NCI-H510A (cell line): ENCODE measurements around the gene JUP.

Experiments used
- DNase-seq: peaks from one replicate; lab custom pipeline; 2025; lab: John Stamatoyannopoulos, UW

JUP gene

GRCh38 chr17:41723801-41724475 lies 62.6 kb downstream of the JUP start:
- DNase-seq: no peak

GRCh38 chr17:41722231-41722630 lies 64.3 kb downstream of the JUP start:
- DNase-seq: no peak

GRCh38 chr17:41718287-41718645 lies 68.2 kb downstream of the JUP start:
- no peak for DNase-seq

GRCh38 chr17:41717408-41718286 lies 68.9 kb downstream of the JUP start:
- DNase-seq: no peak

GRCh38 chr17:41711669-41712400 lies 74.7 kb downstream of the JUP start, which contains the start of gene GAST:
TSS of gene GAST (plus strand) at chr17:41712331. CDS start at chr17:41715437, 3,106 bp downstream.
- no peak for DNase-seq

GRCh38 chr17:41710472-41711090 lies 75.9 kb downstream of the JUP start:
- DNase-seq: no peak

- no peak for DNase-seq
Measured at GRCh38 chr17:41707803-41708669, 78.5 kb downstream of the JUP start.

DNA sequence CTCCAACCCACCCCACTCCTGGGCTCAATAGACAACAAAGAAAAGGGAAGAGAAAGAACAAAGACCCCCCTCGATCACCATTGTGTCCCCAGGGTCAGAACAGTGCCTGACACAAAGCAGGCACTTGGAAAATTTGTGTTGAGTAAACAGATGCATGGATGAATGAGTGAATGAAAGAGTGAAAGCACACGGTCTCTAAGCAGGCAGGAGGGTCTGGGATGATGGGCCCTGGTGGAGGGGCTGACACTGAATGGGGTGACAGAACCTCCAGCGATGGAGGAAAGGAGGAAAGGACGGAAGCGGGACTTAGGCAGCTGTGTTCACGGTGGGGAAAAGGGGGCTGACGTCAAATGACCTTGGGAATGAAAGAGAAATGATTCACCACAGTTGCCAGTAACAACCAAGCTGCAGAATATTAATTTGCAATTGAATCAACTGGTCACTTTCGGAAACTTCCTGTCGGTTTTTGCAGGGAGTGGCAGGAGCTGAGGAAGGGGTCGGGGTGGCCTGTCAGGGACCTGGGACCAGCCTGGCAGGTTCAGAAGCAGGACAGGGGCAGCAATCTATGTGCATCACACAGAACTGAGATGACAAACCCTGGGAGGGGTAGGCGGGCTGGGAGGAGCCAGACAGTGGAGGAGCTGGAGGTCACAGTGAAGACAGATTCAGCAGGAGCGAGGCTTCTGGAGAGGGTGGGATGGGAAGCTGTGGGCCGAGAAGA lies 81.1 kb downstream of the JUP start:
- DNase-seq: no peak
